Thyroid gland (tissue), 4 donors: Measurements from ENCODE around the gene HEG1.

Experiments
- POLR2A ChIP-seq, 2 donors: fragments of 450-650 bp; IDR thresholded peaks; one replicate each; pipeline ENCODE4 v1.6.1; 2017; ENCODE audit warnings: antibody characterized with exemption in 2 of 2, mild to moderate bottlenecking in 2 of 2, moderate library complexity in 1 of 2
- TF ChIP-seq, protein P1 (sequence below), 6 experiments: fragments of 200-600 bp in 3 of 6; fragments of 450-650 bp in 3 of 6; sonication (generic) in 3 of 6; IDR thresholded peaks; one replicate each; pipeline ENCODE4 v1.5.1; 2016 to 2019; ENCODE audit warnings: antibody characterized with exemption in 6 of 6, mild to moderate bottlenecking in 2 of 6, inconsistent platforms in 1 of 6, moderate library complexity in 1 of 6

DNA sequence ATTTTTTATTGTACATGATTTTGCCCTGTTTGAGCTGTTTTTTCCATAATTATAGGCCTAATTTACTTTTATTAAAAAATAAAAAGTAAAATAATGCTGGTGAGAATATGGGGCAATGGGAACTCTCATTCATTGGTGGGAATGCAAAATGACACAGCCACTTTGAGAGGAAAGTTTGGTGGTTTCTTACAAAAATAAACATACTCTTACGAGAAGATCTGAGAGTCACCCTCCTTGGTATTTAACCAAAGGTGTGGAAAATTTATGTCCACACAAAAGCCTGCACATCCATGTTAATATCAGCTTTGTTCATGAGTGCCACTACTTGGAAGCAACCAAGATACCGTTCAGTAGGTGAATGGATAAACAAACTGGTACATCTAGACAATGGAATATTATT lies 131.1 kb downstream of the HEG1 start:
- TF ChIP-seq, protein P1, sequence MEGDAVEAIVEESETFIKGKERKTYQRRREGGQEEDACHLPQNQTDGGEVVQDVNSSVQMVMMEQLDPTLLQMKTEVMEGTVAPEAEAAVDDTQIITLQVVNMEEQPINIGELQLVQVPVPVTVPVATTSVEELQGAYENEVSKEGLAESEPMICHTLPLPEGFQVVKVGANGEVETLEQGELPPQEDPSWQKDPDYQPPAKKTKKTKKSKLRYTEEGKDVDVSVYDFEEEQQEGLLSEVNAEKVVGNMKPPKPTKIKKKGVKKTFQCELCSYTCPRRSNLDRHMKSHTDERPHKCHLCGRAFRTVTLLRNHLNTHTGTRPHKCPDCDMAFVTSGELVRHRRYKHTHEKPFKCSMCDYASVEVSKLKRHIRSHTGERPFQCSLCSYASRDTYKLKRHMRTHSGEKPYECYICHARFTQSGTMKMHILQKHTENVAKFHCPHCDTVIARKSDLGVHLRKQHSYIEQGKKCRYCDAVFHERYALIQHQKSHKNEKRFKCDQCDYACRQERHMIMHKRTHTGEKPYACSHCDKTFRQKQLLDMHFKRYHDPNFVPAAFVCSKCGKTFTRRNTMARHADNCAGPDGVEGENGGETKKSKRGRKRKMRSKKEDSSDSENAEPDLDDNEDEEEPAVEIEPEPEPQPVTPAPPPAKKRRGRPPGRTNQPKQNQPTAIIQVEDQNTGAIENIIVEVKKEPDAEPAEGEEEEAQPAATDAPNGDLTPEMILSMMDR (IDR thresholded peaks at IDR 0.05): no peak
- TF ChIP-seq POLR2A (IDR thresholded peaks at IDR 0.05): no peak
